HEK293 (cell line): ENCODE data around the gene TXNDC11.

Experiments used
- TRIM28 ChIP-seq: IDR thresholded peaks from 2 replicates; pipeline ENCODE4 v1.6.1; 2011; ENCODE audit warnings: low read length, control low read depth, borderline replicate concordance
- ZBTB17 ChIP-seq: fragments of 450-650 bp; formaldehyde crosslinking; IDR thresholded peaks from 2 replicates; pipeline ENCODE4 v1.5.1; 2016; ENCODE audit warnings: missing biosample characterization, missing genetic modification characterization
- ZNF335 ChIP-seq: fragments of 450-650 bp; formaldehyde crosslinking; conservative IDR thresholded peaks from 2 replicates; pipeline ENCODE4 v1.5.1; 2016; ENCODE audit warnings: missing biosample characterization, missing genetic modification characterization
- ZNF426 ChIP-seq: fragments of 450-650 bp; formaldehyde crosslinking; IDR thresholded peaks from 2 replicates; pipeline ENCODE4 v1.5.1; 2017; ENCODE audit warnings: missing biosample characterization, missing genetic modification characterization, mild to moderate bottlenecking, inconsistent platforms, moderate library complexity
- ZNF48 ChIP-seq: fragments of 450-650 bp; formaldehyde crosslinking; IDR thresholded peaks from 2 replicates; pipeline ENCODE4 v1.5.1; 2016; ENCODE audit warnings: missing biosample characterization, missing genetic modification characterization
- ZSCAN16 ChIP-seq: fragments of 450-650 bp; formaldehyde crosslinking; IDR thresholded peaks from 2 replicates; pipeline ENCODE4 v1.5.1; 2016; ENCODE audit warnings: missing biosample characterization, missing genetic modification characterization
- TF ChIP-seq, protein P1 (sequence below): fragments of 450-650 bp; formaldehyde crosslinking; IDR thresholded peaks from 2 replicates; pipeline ENCODE4 v1.5.1; 2016; ENCODE audit warnings: missing biosample characterization, missing genetic modification characterization
- TF ChIP-seq, protein P2 (sequence below): fragments of 450-650 bp; formaldehyde crosslinking; IDR thresholded peaks from 2 replicates; pipeline ENCODE4 v1.5.1; 2016; ENCODE audit warnings: missing biosample characterization, missing genetic modification characterization, borderline replicate concordance
- TF ChIP-seq, protein P3 (sequence below): fragments of 450-650 bp; IDR thresholded peaks from 2 replicates; pipeline ENCODE4 v1.5.1; 2018; ENCODE audit warnings: missing biosample characterization, mild to moderate bottlenecking, missing genetic modification characterization
- TF ChIP-seq, protein P4 (sequence below): fragments of 450-650 bp; formaldehyde crosslinking; IDR thresholded peaks from 2 replicates; pipeline ENCODE4 v1.5.1; 2016; ENCODE audit warnings: missing biosample characterization, missing genetic modification characterization, borderline replicate concordance
- TF ChIP-seq, protein P5 (sequence below): fragments of 450-650 bp; formaldehyde crosslinking; IDR thresholded peaks from 2 replicates; pipeline ENCODE4 v1.5.1; 2016; ENCODE audit warnings: missing biosample characterization, missing genetic modification characterization

DNA sequence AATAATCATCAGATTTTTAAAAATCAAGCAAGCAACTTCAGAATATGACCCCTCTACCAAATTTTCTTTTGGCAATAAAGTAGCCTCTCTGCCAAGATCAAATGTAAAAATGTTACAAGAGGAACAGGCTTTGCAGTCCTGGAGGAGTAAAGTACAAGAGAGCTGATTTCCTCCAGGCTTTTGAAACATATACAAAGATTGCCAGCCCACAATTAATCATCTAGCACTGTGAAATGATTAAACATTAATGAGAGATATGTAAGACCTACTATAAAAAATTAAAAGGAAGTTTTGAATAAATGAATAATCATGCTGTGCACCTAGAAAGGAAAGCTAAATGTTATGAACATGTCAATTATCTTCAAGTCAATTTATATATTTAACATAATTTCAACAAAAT, 26.3 kb downstream of the TXNDC11 start:
- TF ChIP-seq, protein P1, sequence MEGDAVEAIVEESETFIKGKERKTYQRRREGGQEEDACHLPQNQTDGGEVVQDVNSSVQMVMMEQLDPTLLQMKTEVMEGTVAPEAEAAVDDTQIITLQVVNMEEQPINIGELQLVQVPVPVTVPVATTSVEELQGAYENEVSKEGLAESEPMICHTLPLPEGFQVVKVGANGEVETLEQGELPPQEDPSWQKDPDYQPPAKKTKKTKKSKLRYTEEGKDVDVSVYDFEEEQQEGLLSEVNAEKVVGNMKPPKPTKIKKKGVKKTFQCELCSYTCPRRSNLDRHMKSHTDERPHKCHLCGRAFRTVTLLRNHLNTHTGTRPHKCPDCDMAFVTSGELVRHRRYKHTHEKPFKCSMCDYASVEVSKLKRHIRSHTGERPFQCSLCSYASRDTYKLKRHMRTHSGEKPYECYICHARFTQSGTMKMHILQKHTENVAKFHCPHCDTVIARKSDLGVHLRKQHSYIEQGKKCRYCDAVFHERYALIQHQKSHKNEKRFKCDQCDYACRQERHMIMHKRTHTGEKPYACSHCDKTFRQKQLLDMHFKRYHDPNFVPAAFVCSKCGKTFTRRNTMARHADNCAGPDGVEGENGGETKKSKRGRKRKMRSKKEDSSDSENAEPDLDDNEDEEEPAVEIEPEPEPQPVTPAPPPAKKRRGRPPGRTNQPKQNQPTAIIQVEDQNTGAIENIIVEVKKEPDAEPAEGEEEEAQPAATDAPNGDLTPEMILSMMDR (tag by site-specific recombination) = no peak
- TF ChIP-seq, protein P2, sequence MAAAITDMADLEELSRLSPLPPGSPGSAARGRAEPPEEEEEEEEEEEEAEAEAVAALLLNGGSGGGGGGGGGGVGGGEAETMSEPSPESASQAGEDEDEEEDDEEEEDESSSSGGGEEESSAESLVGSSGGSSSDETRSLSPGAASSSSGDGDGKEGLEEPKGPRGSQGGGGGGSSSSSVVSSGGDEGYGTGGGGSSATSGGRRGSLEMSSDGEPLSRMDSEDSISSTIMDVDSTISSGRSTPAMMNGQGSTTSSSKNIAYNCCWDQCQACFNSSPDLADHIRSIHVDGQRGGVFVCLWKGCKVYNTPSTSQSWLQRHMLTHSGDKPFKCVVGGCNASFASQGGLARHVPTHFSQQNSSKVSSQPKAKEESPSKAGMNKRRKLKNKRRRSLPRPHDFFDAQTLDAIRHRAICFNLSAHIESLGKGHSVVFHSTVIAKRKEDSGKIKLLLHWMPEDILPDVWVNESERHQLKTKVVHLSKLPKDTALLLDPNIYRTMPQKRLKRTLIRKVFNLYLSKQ = no peak
- TF ChIP-seq, protein P3, sequence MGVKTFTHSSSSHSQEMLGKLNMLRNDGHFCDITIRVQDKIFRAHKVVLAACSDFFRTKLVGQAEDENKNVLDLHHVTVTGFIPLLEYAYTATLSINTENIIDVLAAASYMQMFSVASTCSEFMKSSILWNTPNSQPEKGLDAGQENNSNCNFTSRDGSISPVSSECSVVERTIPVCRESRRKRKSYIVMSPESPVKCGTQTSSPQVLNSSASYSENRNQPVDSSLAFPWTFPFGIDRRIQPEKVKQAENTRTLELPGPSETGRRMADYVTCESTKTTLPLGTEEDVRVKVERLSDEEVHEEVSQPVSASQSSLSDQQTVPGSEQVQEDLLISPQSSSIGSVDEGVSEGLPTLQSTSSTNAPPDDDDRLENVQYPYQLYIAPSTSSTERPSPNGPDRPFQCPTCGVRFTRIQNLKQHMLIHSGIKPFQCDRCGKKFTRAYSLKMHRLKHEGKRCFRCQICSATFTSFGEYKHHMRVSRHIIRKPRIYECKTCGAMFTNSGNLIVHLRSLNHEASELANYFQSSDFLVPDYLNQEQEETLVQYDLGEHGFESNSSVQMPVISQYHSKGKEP (tag by site-specific recombination) = no peak
- no peak for TF ChIP-seq ZNF48 (tag by site-specific recombination)
- no peak for TF ChIP-seq ZNF426 (tag by site-specific recombination)
- TF ChIP-seq ZSCAN16 (tag by site-specific recombination) = no peak
- TF ChIP-seq, protein P4, sequence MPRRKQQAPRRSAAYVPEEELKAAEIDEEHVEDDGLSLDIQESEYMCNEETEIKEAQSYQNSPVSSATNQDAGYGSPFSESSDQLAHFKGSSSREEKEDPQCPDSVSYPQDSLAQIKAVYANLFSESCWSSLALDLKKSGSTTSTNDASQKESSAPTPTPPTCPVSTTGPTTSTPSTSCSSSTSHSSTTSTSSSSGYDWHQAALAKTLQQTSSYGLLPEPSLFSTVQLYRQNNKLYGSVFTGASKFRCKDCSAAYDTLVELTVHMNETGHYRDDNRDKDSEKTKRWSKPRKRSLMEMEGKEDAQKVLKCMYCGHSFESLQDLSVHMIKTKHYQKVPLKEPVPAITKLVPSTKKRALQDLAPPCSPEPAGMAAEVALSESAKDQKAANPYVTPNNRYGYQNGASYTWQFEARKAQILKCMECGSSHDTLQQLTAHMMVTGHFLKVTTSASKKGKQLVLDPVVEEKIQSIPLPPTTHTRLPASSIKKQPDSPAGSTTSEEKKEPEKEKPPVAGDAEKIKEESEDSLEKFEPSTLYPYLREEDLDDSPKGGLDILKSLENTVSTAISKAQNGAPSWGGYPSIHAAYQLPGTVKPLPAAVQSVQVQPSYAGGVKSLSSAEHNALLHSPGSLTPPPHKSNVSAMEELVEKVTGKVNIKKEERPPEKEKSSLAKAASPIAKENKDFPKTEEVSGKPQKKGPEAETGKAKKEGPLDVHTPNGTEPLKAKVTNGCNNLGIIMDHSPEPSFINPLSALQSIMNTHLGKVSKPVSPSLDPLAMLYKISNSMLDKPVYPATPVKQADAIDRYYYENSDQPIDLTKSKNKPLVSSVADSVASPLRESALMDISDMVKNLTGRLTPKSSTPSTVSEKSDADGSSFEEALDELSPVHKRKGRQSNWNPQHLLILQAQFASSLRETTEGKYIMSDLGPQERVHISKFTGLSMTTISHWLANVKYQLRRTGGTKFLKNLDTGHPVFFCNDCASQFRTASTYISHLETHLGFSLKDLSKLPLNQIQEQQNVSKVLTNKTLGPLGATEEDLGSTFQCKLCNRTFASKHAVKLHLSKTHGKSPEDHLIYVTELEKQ (tag by site-specific recombination) = no peak
- TF ChIP-seq TRIM28 = no peak
- no peak for TF ChIP-seq ZNF335 (tag by site-specific recombination)
- TF ChIP-seq, protein P5, sequence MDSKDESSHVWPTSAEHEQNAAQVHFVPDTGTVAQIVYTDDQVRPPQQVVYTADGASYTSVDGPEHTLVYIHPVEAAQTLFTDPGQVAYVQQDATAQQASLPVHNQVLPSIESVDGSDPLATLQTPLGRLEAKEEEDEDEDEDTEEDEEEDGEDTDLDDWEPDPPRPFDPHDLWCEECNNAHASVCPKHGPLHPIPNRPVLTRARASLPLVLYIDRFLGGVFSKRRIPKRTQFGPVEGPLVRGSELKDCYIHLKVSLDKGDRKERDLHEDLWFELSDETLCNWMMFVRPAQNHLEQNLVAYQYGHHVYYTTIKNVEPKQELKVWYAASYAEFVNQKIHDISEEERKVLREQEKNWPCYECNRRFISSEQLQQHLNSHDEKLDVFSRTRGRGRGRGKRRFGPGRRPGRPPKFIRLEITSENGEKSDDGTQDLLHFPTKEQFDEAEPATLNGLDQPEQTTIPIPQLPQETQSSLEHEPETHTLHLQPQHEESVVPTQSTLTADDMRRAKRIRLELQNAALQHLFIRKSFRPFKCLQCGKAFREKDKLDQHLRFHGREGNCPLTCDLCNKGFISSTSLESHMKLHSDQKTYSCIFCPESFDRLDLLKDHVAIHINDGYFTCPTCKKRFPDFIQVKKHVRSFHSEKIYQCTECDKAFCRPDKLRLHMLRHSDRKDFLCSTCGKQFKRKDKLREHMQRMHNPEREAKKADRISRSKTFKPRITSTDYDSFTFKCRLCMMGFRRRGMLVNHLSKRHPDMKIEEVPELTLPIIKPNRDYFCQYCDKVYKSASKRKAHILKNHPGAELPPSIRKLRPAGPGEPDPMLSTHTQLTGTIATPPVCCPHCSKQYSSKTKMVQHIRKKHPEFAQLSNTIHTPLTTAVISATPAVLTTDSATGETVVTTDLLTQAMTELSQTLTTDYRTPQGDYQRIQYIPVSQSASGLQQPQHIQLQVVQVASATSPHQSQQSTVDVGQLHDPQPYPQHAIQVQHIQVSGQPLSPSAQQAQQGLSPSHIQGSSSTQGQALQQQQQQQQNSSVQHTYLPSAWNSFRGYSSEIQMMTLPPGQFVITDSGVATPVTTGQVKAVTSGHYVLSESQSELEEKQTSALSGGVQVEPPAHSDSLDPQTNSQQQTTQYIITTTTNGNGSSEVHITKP (tag by site-specific recombination) = no peak
- no peak for TF ChIP-seq ZBTB17 (tag by site-specific recombination)
